Stimulated activated CD4-positive, alpha-beta T cell treated with anti-CD3 and anti-CD28 coated beads, Interleukin-15, amount 100 ng/mL, for 48 hours (primary cell): ENCODE data around the gene ZNF716.
"Not testable (repeated sequence)": the region's sequence is repeated elsewhere in the genome, so short reads cannot be mapped to it uniquely, and the experiment has no call there.

Experiments
- DNase-seq, 2 donors: peaks; one replicate each; pipeline ENCODE4 v3.0.0-alpha.2; 2020; ENCODE audit warnings: low read depth in 2 of 2

ZNF716 gene

GRCh38 chr7:57425969-57426628, 23.9 kb upstream of the ZNF716 start:
- no peak for DNase-seq

- DNase-seq: no peak
These were observed 23.4 kb upstream of the ZNF716 start for GRCh38 chr7:57426629-57427003.

GRCh38 chr7:57427146-57427545, 22.8 kb upstream of the ZNF716 start:
- DNase-seq: no peak

- no peak for DNase-seq
These were observed 22.4 kb upstream of the ZNF716 start for GRCh38 chr7:57427594-57427993.

- no peak for DNase-seq
These were observed 17.4 kb upstream of the ZNF716 start for GRCh38 chr7:57432583-57432982.

- DNase-seq: no peak
These were observed 12.4 kb upstream of the ZNF716 start for GRCh38 chr7:57437581-57437980.

GRCh38 chr7:57438244-57438643, 11.7 kb upstream of the ZNF716 start:
- DNase-seq: no peak

GRCh38 chr7:57443567-57443966, 6.4 kb upstream of the ZNF716 start:
- DNase-seq: no peak

- DNase-seq: not testable (repeated sequence)
These were observed 19.3 kb downstream of the ZNF716 start for GRCh38 chr7:57469186-57469828.

- not testable (repeated sequence) for DNase-seq
These were observed 30.3 kb downstream of the ZNF716 start for GRCh38 chr7:57480304-57480703.

- not testable (repeated sequence) for DNase-seq
These were observed 35.0 kb downstream of the ZNF716 start for GRCh38 chr7:57485022-57485421.

GRCh38 chr7:57487957-57488356, 38.0 kb downstream of the ZNF716 start:
- DNase-seq: no peak

- not testable (repeated sequence) for DNase-seq
These were observed 45.1 kb downstream of the ZNF716 start for GRCh38 chr7:57495111-57495510.

GRCh38 chr7:57496395-57496794, 46.4 kb downstream of the ZNF716 start:
- no peak for DNase-seq

GRCh38 chr7:57505176-57505575, 55.2 kb downstream of the ZNF716 start:
- no peak for DNase-seq
